NB4 (cell line): ENCODE results near the gene FXYD4.

Source experiments
- DNase-seq: peaks from one replicate; pipeline ENCODE4 v3.0.0; 2010; ENCODE audit warnings: low read depth
- H3K4me3 ChIP-seq: one replicate; pipeline ENCODE4 v1.5.1; 2011; ENCODE audit warnings: mild to moderate bottlenecking, low read depth, low read length, moderate library complexity
- MYC ChIP-seq: IDR thresholded peaks from 2 replicates; pipeline ENCODE4 v1.6.1; 2011; ENCODE audit warnings: low read depth, low read length
- POLR2A ChIP-seq: IDR thresholded peaks from 2 replicates; pipeline ENCODE4 v1.6.1; 2011; ENCODE audit warnings: mild to moderate bottlenecking; ENCODE audit not compliant: insufficient read length; ENCODE audit errors: extremely low read depth
- TF ChIP-seq, protein P1 (sequence below): IDR thresholded peaks from 2 replicates; pipeline ENCODE4 v1.6.1; 2011; ENCODE audit warnings: low read depth, low read length
- TF ChIP-seq, protein P2 (sequence below): IDR thresholded peaks from one replicate; pipeline ENCODE4 v1.5.1; 2012; ENCODE audit warnings: low read depth, low read length

The FXYD4 gene

DNA sequence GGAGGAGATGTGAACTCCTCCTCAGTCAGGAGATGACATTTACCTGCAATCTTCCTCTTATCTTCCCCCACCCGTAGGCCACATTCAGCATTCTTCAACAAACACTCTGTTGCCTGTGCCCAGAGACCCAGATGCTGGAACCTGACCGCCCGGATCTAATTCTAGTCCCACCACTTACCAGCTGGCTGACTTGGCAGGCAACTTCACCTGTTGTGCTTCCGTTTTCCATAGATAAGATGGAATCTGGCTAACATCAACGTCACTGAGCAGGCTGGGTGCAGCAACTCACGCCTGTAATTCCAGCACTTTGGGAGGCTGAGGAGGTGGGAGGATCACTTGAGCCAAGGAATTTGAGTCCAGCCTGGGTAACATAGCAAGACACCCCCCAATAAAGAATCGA, 21.3 kb upstream of the FXYD4 start:
- H3K4me3 ChIP-seq, result no peak overlapping the region
- no peak for DNase-seq
- TF ChIP-seq POLR2A (no peak), MYC (no peak)
- TF ChIP-seq, protein P1, sequence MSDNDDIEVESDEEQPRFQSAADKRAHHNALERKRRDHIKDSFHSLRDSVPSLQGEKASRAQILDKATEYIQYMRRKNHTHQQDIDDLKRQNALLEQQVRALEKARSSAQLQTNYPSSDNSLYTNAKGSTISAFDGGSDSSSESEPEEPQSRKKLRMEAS, result no peak
- TF ChIP-seq, protein P2, sequence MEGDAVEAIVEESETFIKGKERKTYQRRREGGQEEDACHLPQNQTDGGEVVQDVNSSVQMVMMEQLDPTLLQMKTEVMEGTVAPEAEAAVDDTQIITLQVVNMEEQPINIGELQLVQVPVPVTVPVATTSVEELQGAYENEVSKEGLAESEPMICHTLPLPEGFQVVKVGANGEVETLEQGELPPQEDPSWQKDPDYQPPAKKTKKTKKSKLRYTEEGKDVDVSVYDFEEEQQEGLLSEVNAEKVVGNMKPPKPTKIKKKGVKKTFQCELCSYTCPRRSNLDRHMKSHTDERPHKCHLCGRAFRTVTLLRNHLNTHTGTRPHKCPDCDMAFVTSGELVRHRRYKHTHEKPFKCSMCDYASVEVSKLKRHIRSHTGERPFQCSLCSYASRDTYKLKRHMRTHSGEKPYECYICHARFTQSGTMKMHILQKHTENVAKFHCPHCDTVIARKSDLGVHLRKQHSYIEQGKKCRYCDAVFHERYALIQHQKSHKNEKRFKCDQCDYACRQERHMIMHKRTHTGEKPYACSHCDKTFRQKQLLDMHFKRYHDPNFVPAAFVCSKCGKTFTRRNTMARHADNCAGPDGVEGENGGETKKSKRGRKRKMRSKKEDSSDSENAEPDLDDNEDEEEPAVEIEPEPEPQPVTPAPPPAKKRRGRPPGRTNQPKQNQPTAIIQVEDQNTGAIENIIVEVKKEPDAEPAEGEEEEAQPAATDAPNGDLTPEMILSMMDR, result no peak

DNA sequence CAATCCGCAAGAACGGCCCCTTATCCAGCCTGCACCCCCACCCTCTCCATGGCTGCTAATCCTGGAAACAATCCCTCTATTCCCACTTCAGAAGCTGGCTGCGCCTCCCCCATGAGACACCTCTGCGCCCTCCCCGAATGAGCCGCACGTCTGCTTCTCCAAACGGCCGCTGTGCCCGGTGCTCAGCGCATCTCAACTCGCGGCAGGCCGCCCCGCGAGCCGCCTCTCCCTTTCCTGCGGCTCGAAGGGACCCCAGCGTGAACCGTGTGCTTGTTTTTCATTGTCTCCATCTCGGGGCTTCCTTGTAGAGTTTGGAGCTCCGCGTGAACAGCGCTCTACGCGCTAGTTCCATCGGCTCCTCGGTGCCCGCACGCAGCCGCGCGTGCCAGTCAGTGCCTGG, 20.8 kb upstream of the FXYD4 start:
- TF ChIP-seq, protein P2, result no peak
- TF ChIP-seq MYC (no peak), POLR2A (no peak)
- TF ChIP-seq, protein P1, result no peak
- no peak overlapping the region for H3K4me3 ChIP-seq
- DNase-seq, result no peak

DNA sequence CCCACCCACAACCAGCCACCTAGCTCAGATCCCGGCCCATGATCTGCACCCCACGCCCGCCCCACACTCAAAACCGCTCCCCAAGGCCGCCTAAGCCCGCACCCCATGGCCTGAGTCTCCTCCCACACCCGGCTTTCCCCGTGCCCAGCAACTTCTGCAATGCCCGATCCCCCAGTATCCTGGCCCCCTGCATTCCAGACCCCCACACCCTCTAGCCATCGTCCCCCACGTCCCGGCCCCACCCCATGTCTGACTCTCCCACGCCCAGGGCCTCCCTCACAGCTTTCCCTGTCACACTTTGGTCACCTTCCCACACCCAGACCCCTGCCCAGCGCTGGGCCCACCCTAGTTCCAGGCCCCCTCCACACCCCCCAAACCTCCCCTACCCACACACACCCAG, 20.1 kb upstream of the FXYD4 start:
- no peak for TF ChIP-seq POLR2A
- TF ChIP-seq, protein P1, result no peak
- TF ChIP-seq MYC, result no peak
- TF ChIP-seq, protein P2, result no peak
- no peak for DNase-seq
- no peak overlapping the region for H3K4me3 ChIP-seq

DNA sequence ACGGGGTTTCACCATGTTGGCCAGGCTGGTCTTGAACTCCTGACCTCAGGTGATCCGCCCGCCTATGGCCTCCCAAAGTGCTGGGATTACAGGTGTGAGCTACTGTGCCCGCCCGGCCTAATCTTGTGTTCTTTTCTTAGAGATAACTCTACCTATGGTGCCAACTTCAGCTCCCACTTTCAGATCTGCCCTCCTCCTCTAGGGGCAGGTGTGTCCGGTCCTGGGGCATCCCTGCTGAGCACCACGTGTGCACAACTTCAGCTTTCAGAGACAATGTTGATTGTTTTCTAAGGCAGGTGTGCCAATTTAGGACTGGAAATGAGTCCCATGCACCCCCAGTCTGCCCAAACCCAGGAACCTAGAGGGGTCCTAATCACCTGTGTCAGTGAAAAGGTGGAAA, 18.5 kb upstream of the FXYD4 start:
- TF ChIP-seq, protein P1, result no peak
- TF ChIP-seq MYC (no peak), POLR2A (no peak)
- TF ChIP-seq, protein P2, result no peak

DNA sequence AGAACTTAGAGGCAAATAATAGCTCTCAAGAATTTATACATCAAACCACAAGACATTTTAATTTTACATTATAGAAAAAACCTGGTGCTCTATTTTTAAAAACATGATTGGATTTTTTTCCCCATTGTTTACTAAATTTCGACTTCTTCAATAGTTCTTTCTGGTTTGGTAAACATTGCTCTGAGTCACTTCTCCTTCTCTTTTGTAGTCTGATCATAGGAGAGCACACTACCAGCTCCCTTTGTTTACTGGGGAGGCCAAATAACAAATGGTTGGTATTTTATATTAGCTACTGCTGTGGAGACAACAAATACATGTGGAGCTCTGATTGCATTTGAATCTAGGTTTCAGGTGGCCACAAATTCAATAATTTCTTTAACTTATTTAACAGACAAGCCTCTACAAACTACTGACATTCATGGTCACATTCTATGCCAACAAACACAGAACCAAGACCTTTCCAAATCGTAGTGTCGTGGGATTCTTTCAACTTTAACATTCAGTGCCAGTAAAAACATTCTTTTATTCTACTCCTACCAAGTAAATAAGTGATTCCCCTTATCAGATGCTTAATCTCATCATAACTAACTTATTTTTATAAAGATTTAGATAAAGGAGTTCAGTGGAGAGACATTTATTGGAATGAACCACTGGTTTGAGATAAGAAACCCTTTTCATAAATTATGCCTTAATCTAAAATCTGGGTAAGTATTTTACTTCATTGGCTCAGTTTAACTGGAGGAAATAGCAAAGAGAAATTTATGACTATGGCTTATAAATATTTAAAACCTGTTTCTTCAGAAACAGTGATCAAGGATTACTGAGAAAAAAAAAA, 17.7 kb upstream of the FXYD4 start:
- H3K4me3 ChIP-seq, result no peak overlapping the region
- DNase-seq, result no peak
- TF ChIP-seq, protein P1, result no peak
- TF ChIP-seq POLR2A, result no peak
- TF ChIP-seq, protein P2, result no peak
- TF ChIP-seq MYC, result no peak

More for the DNA sequence above, 18.5 kb upstream of the FXYD4 start:
- H3K4me3 ChIP-seq, result no peak overlapping the region
- no peak for DNase-seq
